ENCODE data around the gene FBXW12.

GRCh38 chr3:48399387-48400172 is 27.6 kb downstream of the FBXW12 start:
- TF ChIP-seq, protein P1, sequence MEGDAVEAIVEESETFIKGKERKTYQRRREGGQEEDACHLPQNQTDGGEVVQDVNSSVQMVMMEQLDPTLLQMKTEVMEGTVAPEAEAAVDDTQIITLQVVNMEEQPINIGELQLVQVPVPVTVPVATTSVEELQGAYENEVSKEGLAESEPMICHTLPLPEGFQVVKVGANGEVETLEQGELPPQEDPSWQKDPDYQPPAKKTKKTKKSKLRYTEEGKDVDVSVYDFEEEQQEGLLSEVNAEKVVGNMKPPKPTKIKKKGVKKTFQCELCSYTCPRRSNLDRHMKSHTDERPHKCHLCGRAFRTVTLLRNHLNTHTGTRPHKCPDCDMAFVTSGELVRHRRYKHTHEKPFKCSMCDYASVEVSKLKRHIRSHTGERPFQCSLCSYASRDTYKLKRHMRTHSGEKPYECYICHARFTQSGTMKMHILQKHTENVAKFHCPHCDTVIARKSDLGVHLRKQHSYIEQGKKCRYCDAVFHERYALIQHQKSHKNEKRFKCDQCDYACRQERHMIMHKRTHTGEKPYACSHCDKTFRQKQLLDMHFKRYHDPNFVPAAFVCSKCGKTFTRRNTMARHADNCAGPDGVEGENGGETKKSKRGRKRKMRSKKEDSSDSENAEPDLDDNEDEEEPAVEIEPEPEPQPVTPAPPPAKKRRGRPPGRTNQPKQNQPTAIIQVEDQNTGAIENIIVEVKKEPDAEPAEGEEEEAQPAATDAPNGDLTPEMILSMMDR (IDR thresholded peaks at IDR 0.05) = no peak
- TF ChIP-seq POLR2A (IDR thresholded peaks at IDR 0.05) = no peak

Measured in testis (tissue), 2 donors.